Measurements from ENCODE around the gene GSTM3. TPM values are rescaled to one million over a fixed set of nuclear protein-coding genes. Genes with fewer than 3 reads are reported as not detected.
"Not testable (repeated sequence)": the region's sequence is repeated elsewhere in the genome, so short reads cannot be mapped to it uniquely, and the experiment has no call there.

GSTM3 gene
- total and polyA plus RNA-seq, 2 experiments from 2014 or later, result 297 to 962 TPM

DNA sequence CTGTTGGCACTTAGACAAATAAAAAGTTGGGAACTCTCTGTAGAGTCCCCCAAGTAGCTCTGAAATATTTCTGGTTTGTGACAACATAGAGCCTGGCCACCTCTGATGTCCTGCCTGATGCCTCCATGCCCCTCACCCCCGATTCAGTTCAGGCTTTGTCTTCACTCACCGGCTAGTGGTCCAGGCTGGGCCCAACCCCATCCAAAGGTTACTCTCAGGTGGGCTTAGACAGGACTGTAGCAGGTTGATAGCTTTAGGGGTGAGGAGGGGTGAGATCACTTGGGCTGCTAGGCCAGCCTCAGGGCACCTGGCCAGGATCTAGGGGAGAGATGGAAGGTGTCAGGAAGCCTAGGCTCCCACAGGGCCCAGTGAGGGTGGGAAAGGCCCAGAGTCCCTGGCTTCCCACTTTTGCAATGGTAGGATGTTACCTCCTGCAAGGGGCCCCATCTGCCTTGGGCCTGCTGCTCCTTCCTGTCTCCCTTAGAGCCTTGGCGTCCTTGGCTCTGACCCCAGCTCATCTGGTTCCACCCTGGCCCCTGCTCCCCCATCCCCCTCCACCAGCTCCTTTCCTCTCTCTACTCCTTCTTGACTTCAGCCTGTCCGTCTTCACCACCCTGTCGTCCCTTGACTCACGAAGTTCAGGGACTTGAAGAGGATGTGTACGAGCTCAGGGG lies 16.1 kb upstream of the GSTM3 start:
- 93% methylated on average over 7 of the region's 7 CpGs for WGBS (ENCODE audit: low lambda C conversion rate, missing lambda C conversion rate)
- Histone ChIP-seq H3K27ac (no peak overlapping the region), H3K36me3 (replicated peaks; ENCODE audit: insufficient read depth, low read depth) (no peaks in the 10 kb centered on the region), H3K9me3 (ENCODE audit: low read depth) (no peaks in the 10 kb centered on the region), H3K27me3 (no peaks in the 10 kb centered on the region), H3K4me3 (no peak overlapping the region), H4K20me1 (ENCODE audit: insufficient read depth, poor library complexity, severe bottlenecking) (no peaks in the 10 kb centered on the region), H3K79me2 (no peaks in the 10 kb centered on the region), H3K9me2 (replicated peaks; ENCODE audit: insufficient read depth) (no peaks in the 10 kb centered on the region), H3K4me2 (no peak overlapping the region), H3K4me1 (ENCODE audit: insufficient read depth) (peaks cover 9% of the 10 kb centered on the region), H2AFZ (no peak overlapping the region)
- DNase-seq (ENCODE audit: low spot score), result no peak
- TF ChIP-seq, protein P1, sequence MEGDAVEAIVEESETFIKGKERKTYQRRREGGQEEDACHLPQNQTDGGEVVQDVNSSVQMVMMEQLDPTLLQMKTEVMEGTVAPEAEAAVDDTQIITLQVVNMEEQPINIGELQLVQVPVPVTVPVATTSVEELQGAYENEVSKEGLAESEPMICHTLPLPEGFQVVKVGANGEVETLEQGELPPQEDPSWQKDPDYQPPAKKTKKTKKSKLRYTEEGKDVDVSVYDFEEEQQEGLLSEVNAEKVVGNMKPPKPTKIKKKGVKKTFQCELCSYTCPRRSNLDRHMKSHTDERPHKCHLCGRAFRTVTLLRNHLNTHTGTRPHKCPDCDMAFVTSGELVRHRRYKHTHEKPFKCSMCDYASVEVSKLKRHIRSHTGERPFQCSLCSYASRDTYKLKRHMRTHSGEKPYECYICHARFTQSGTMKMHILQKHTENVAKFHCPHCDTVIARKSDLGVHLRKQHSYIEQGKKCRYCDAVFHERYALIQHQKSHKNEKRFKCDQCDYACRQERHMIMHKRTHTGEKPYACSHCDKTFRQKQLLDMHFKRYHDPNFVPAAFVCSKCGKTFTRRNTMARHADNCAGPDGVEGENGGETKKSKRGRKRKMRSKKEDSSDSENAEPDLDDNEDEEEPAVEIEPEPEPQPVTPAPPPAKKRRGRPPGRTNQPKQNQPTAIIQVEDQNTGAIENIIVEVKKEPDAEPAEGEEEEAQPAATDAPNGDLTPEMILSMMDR (IDR thresholded peaks at IDR 0.05; ENCODE audit: poor library complexity), result no peak
- TF ChIP-seq EZH2phosphoT487 (IDR thresholded peaks at IDR 0.05; ENCODE audit: low read depth, severe bottlenecking, unreplicated experiment), result no peak
- no peak for TF ChIP-seq EZH2 (IDR thresholded peaks at IDR 0.05; ENCODE audit: borderline replicate concordance)

DNA sequence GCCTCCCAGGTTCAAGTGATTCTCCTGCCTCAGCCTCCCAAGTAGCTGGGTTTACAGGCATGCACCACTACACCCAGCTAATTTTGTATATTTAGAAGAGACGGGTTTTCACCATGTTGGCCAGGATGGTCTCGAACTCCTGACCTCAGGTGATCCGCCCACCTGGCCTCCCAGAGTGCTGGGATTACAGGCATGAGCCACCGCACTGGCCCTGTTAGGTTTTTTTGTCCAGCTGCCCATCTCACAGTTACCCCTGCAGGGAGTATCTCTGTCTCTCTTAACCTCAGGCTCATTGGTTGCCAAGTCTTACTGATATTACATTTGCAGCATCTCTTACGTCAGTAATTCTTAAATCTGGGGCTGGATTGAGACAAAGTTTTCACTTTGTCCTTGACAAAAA lies 15.5 kb upstream of the GSTM3 start:
- H3K27ac ChIP-seq; H3K36me3 ChIP-seq (replicated peaks; ENCODE audit: insufficient read depth, low read depth); H3K4me2 ChIP-seq; H3K4me1 ChIP-seq (ENCODE audit: insufficient read depth); H2AFZ ChIP-seq; H3K79me2 ChIP-seq; H4K20me1 ChIP-seq (ENCODE audit: insufficient read depth, poor library complexity, severe bottlenecking); H3K4me3 ChIP-seq; DNase-seq (ENCODE audit: low spot score); H3K9me2 ChIP-seq (replicated peaks; ENCODE audit: insufficient read depth); H3K9me3 ChIP-seq (ENCODE audit: low read depth); H3K27me3 ChIP-seq: not testable (repeated sequence)
- WGBS (ENCODE audit: low lambda C conversion rate, missing lambda C conversion rate), result 94% methylated on average over 5 of the region's 5 CpGs

DNA sequence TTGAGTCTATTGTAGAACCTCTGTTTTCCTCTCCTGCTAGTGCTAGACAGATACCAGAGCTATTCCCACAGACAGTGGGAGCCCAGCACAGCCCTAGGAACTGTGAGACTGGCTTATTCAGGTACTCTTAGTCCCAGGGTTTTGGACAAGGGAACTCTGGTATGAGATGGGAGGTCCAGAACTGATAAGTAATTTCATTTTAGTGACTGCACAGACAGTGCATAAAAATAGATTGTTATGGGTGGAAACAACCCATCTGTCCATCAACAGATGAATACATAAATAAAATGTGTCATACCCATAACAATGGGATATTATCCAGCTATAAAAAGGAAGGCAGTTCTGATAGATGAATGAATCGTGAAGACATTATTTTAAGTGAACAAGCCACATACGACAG lies 13.9 kb upstream of the GSTM3 start:
- Histone ChIP-seq H3K27ac (no peak overlapping the region), H3K4me1 (ENCODE audit: insufficient read depth) (no peaks in the 10 kb centered on the region), H3K9me3 (ENCODE audit: low read depth) (no peaks in the 10 kb centered on the region), H3K36me3 (replicated peaks; ENCODE audit: insufficient read depth, low read depth) (no peaks in the 10 kb centered on the region), H3K4me2 (no peak overlapping the region), H3K4me3 (no peak overlapping the region), H3K9me2 (replicated peaks; ENCODE audit: insufficient read depth) (no peaks in the 10 kb centered on the region), H3K27me3 (no peaks in the 10 kb centered on the region), H4K20me1 (ENCODE audit: insufficient read depth, poor library complexity, severe bottlenecking) (no peaks in the 10 kb centered on the region), H3K79me2 (no peaks in the 10 kb centered on the region), H2AFZ (no peak overlapping the region)
- 86% methylated on average over 2 of the region's 2 CpGs for WGBS (ENCODE audit: low lambda C conversion rate, missing lambda C conversion rate)
- no peak for DNase-seq (ENCODE audit: low spot score)
- TF ChIP-seq, protein P1 (IDR thresholded peaks at IDR 0.05; ENCODE audit: poor library complexity), result no peak
- TF ChIP-seq EZH2phosphoT487 (IDR thresholded peaks at IDR 0.05; ENCODE audit: low read depth, severe bottlenecking, unreplicated experiment) (no peak), EZH2 (IDR thresholded peaks at IDR 0.05; ENCODE audit: borderline replicate concordance) (no peak)

DNA sequence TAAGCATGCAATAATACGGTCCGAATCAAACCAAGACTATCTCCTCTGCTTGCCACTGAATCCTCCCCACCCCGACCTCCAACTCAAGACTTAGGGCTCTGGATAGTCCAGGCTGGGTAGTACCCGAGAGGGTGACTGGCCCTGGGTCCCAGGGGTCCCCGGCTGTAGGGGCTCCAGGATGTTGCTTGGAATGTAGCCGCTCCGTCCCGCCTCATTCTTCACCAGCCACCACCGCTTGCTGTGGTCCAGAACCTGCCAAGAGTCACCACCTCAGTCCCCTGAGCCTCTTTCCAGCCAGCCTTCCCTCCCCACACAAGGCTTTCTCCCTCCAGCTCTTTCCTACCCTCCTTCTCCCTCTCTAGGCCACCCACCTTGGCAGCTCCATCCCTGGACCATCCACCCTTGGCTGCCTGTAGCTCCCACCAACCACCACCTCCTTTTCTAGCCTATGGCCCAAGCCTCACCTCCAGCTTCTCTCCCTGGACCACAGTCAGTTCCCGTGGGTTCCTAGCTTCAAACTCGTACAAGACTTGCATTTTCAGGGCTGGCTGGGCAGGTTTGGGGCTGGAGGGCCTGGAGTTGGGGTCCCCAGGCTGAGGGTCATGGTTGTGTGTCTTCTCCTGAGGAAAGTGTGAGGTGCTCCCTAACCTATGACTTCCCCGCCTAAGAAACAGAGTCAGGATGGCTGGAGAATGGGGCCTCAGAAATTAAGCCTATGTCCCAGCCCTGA lies 10.9 kb upstream of the GSTM3 start:
- no peak overlapping the region for H3K27ac ChIP-seq
- H3K79me2 ChIP-seq, result no peaks in the 10 kb centered on the region
- H4K20me1 ChIP-seq (ENCODE audit: insufficient read depth, poor library complexity, severe bottlenecking), result no peaks in the 10 kb centered on the region
- H2AFZ ChIP-seq, result no peak overlapping the region
- no peaks in the 10 kb centered on the region for H3K4me1 ChIP-seq (ENCODE audit: insufficient read depth)
- no peak overlapping the region for H3K4me2 ChIP-seq
- H3K9me2 ChIP-seq (replicated peaks; ENCODE audit: insufficient read depth), result no peaks in the 10 kb centered on the region
- WGBS (ENCODE audit: low lambda C conversion rate, missing lambda C conversion rate), result 90% methylated on average over 11 of the region's 12 CpGs
- no peak overlapping the region for H3K4me3 ChIP-seq
- no peak for DNase-seq (ENCODE audit: low spot score)
- H3K9me3 ChIP-seq (ENCODE audit: low read depth), result no peaks in the 10 kb centered on the region
- H3K27me3 ChIP-seq, result no peaks in the 10 kb centered on the region
- no peaks in the 10 kb centered on the region for H3K36me3 ChIP-seq (replicated peaks; ENCODE audit: insufficient read depth, low read depth)
- no peak for TF ChIP-seq EZH2 (IDR thresholded peaks at IDR 0.05; ENCODE audit: borderline replicate concordance)
- TF ChIP-seq, protein P1 (IDR thresholded peaks at IDR 0.05; ENCODE audit: poor library complexity), result no peak
- TF ChIP-seq EZH2phosphoT487 (IDR thresholded peaks at IDR 0.05; ENCODE audit: low read depth, severe bottlenecking, unreplicated experiment), result no peak
